Tibial artery (tissue), 4 donors: Measurements from ENCODE around the gene ARHGAP8.

ENCODE experiments used
- DNase-seq, 2 donors: peaks; one replicate each; pipeline ENCODE4 v3.0.0-alpha.2; 2019
- H3K27ac ChIP-seq, 2 donors: fragments of 200-600 bp; sonication (generic) in 1 of 2; 1 replicate in 1 of 2; 2 replicates in 1 of 2; pipeline ENCODE4 v1.5.1; 2018 to 2019; ENCODE audit warnings: mild to moderate bottlenecking in 1 of 2
- H3K27me3 ChIP-seq, 2 donors: fragments of 200-600 bp; sonication (generic) in 1 of 2; one replicate each; pipeline versions ENCODE4 v1.5.1 to v1.6.0; 2016 to 2019
- H3K36me3 ChIP-seq, 3 donors: fragments of 200-600 bp; sonication (generic) in 2 of 3; one replicate each; pipeline ENCODE4 v1.5.1; 2016 to 2019; ENCODE audit warnings: mild to moderate bottlenecking in 2 of 3
- H3K4me1 ChIP-seq, 4 donors: fragments of 200-600 bp; sonication (generic) in 2 of 4; 1 replicate in 3 of 4; 2 replicates in 1 of 4; pipeline ENCODE4 v1.5.1; 2016 to 2019
- H3K4me3 ChIP-seq, 2 donors: fragments of 200-600 bp; sonication (generic) in 1 of 2; 1 replicate in 1 of 2; 2 replicates in 1 of 2; pipeline ENCODE4 v1.5.1; 2018 to 2019; ENCODE audit warnings: mild to moderate bottlenecking in 2 of 2
- H3K9me3 ChIP-seq, 3 donors: fragments of 200-600 bp; sonication (generic) in 1 of 3; one replicate each; pipeline ENCODE4 v1.5.1; 2016 to 2019
- intact Hi-C: fragments of 100-400 bp; cut with DNase I; formaldehyde crosslinking; loops from one replicate; pipeline ENCODE4 v1.15.0; 2023; ENCODE audit warnings: low total_unique reads
- TF ChIP-seq, protein P1 (sequence below), 2 experiments: fragments of 200-600 bp in 1 of 2; fragments of 450-650 bp in 1 of 2; IDR thresholded peaks; one replicate each; pipeline ENCODE4 v1.5.1; 2017 to 2019; ENCODE audit warnings: antibody characterized with exemption in 2 of 2, mild to moderate bottlenecking in 1 of 2, moderate library complexity in 1 of 2

ARHGAP8 gene

DNA sequence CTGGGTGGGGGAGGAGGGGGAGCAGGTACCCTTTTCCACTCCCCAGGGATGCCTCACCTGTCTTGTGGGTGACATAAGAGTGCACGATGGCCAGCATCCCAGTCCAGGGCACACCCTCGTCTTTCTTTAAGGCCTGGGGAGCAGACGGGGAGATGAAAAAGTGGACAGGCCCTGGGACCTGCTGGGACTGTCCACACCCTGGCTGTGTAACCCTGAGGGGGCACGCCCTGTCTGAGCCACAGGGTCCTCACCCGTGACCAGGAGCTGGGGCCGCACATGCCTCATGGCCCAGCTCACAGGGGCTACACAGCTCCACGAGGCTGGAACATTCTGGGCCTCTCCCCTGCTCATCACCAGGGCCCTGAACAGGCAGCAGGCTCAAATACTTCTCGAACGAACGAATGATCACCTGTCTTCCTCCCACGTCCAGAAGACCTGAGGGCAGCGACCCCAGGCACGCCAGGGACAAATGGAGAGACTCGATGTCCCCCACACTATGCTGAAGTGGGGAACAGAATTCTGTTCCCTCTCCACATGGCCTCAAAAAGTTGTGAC is 133.5 kb downstream of the ARHGAP8 start:
- peak in 1 of 2 donors; percentile 51 for DNase-seq
- Histone ChIP-seq H3K4me3 (no peak overlapping the region), H3K4me1 (no peaks in the 10 kb centered on the region), H3K9me3 (no peaks in the 10 kb centered on the region), H3K27ac (no peak overlapping the region), H3K27me3 (peaks cover 0 to 2% of the 10 kb centered on the region in 2 donors), H3K36me3 (no peaks in the 10 kb centered on the region)
- TF ChIP-seq, protein P1, sequence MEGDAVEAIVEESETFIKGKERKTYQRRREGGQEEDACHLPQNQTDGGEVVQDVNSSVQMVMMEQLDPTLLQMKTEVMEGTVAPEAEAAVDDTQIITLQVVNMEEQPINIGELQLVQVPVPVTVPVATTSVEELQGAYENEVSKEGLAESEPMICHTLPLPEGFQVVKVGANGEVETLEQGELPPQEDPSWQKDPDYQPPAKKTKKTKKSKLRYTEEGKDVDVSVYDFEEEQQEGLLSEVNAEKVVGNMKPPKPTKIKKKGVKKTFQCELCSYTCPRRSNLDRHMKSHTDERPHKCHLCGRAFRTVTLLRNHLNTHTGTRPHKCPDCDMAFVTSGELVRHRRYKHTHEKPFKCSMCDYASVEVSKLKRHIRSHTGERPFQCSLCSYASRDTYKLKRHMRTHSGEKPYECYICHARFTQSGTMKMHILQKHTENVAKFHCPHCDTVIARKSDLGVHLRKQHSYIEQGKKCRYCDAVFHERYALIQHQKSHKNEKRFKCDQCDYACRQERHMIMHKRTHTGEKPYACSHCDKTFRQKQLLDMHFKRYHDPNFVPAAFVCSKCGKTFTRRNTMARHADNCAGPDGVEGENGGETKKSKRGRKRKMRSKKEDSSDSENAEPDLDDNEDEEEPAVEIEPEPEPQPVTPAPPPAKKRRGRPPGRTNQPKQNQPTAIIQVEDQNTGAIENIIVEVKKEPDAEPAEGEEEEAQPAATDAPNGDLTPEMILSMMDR (IDR thresholded peaks at IDR 0.05) = no peak
- intact Hi-C loops = no loop called here

DNA sequence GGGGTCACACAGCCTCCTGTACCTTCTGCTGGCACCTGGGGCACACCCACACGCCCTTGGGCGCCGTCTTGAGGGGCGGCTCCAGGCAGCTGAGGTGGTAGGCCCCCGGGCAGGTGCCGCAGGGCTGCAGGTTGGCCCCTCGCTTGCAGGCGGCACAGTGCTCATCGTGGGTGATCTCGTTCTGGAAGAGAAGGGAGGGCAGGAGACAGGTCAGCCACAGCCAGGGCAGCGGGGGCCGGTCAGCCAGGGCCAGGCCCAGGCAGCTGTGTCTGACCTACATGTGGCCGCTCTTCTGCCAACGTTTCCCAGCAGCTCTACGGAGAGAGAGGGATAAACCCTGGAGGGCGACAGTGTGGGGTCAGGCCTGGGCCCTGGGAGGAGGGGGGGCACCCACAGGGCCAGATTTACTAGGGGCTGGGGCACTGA is 135.6 kb downstream of the ARHGAP8 start:
- Histone ChIP-seq H3K4me1 (no peaks in the 10 kb centered on the region), H3K36me3 (no peaks in the 10 kb centered on the region), H3K4me3 (no peak overlapping the region), H3K27me3 (peaks cover 0 to 6% of the 10 kb centered on the region in 2 donors), H3K9me3 (no peaks in the 10 kb centered on the region), H3K27ac (no peak overlapping the region)
- intact Hi-C loops = no loop called here
- DNase-seq = peak in 1 of 2 donors; percentile 45
- TF ChIP-seq, protein P1 (IDR thresholded peaks at IDR 0.05) = no peak

DNA sequence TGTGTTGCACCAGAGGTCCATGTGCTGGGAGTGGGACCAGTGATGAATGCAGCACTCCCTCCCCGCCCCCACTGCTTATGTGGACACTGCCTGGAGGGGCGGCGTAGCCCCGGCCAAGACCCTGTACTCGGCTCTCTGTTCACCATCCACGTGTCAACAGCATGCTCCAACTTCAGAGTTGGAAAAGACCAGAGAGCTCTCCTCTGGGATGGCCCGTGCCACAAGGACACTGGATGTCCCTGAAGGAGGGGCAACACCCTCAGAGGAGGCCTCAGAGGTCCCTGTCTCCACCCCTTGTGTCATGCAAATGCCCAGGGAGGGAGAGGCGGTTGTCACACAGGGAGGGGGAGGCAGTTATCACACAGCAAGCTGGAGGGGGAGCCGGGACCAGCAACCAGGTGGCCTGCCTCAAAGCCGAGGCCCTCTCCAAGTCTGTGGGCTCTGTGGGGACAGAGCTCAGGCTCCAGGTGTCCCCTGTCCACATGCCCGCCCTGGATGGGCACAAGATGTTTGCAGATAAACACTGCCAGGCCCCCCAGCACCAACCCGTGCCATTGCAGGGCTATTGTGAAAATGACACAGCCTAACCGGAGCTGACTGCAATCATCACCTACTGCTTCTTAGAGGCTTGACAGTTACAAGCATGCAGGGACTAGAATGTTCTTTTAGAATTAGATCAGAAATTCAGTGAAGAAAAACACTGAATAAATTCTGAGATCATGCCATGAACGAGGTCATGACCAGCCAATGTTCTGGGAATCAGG is 136.3 kb downstream of the ARHGAP8 start:
- Histone ChIP-seq H3K27ac (no peak overlapping the region), H3K9me3 (no peaks in the 10 kb centered on the region), H3K4me3 (no peak overlapping the region), H3K4me1 (no peaks in the 10 kb centered on the region), H3K36me3 (no peaks in the 10 kb centered on the region), H3K27me3 (peaks cover 0 to 6% of the 10 kb centered on the region in 2 donors)
- DNase-seq = peak in 1 of 2 donors; percentile 48
- TF ChIP-seq, protein P1 (IDR thresholded peaks at IDR 0.05) = no peak
- intact Hi-C loops = no loop called here

DNA sequence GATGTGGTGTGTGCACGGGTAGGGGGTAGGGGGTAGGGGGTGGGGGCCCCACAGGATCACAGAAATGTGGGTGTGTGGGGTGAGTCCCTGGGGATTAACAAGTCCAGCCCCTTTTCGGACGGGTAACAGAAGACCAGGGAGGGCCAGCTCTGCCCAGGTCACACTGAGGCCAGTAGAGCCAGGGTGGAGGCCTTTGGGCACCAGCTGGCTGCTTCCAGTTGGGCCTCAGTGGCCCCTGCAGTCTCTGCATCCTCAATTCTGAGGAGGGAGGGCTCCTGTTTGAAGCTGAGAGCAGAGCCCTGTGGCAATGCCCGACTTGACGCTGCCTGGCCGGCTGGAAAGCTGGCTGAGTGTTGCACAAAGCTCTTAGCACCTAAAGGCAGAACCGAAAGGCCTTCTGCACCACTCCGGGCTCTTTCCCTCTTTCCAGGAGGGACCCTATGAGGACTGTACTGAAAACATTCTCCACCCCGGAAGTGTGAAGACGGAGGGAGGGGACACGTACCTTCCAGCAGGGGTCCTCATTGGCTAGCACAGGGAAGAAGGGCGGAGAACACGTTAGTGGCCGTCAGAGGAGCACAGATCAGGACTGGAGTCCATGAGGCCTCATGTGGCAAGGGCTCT is 137.0 kb downstream of the ARHGAP8 start:
- no peaks in the 10 kb centered on the region for H3K36me3 ChIP-seq
- intact Hi-C loops = no loop called here
- peak in 1 of 2 donors; percentile 51 for DNase-seq
- TF ChIP-seq, protein P1 (IDR thresholded peaks at IDR 0.05) = no peak
- H3K9me3 ChIP-seq = no peaks in the 10 kb centered on the region
- no peak overlapping the region for H3K4me3 ChIP-seq
- no peak overlapping the region for H3K27ac ChIP-seq
- peaks cover 0 to 6% of the 10 kb centered on the region in 2 donors for H3K27me3 ChIP-seq
- no peaks in the 10 kb centered on the region for H3K4me1 ChIP-seq

DNA sequence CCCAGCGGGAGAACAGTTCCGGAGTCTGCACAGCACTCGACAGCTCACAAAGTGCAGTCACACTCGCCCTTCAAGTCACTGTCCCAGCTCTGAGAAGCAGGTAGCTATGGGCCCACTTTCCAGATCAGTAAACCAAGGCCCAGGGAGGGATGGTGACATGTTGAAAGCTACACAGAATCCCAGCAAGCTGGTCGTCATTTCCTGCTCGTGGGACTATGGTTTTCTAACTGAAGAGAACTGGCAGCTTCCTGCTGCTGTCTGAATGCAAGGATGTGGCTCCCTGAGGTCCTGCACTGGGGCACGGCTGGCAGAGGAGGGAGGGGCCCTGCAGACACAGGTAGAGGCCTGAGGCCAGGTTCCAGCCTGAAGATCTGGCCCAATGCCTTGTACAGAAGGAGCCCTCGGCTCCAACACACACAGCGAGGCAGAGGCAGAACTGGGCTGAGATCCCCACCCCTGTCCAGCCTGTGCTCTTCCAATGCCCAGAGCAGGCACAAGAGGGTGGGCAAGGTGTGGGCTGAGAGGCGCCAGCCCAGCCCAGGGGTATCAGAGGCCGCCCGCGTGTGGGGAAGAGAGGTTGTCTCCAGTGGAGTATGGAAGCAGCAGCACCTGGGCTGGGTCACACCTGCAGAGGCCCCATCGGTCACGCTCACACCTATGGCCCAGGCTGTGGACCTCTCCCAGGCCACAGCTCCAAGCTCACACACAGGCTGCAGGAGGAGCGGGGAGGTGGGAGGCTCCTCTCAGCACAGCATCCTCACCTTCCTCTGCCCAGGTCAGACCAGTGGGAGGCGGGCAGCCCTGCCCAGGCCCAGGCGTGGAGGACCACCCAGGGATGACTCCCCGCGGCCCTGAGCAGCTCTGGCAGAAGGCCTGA is 138.3 kb downstream of the ARHGAP8 start:
- intact Hi-C loops = no loop called here
- peak in 1 of 2 donors; percentile 48 for DNase-seq

More for the DNA sequence above, 138.3 kb downstream of the ARHGAP8 start:
- H3K27ac ChIP-seq = no peak overlapping the region
- TF ChIP-seq, protein P1 (IDR thresholded peaks at IDR 0.05) = no peak
- H3K9me3 ChIP-seq = no peaks in the 10 kb centered on the region
- no peaks in the 10 kb centered on the region for H3K4me1 ChIP-seq
- peaks cover 0 to 5% of the 10 kb centered on the region in 2 donors for H3K27me3 ChIP-seq
- H3K4me3 ChIP-seq = no peak overlapping the region
- H3K36me3 ChIP-seq = no peaks in the 10 kb centered on the region
